Astrocyte of the spinal cord (primary cell): Measurements from ENCODE around the gene ZNF593.

ENCODE experiments used
- DNase-seq: peaks from one replicate; pipeline ENCODE4 v3.0.0; 2011; ENCODE audit warnings: low read depth, low spot score
- H3K4me3 ChIP-seq: 2 replicates; pipeline ENCODE4 v1.5.1; 2011; ENCODE audit warnings: low read depth, mild to moderate bottlenecking, low read length, moderate library complexity
- in situ Hi-C: cut with HindIII; loops from 2 replicates; pipeline ENCODE4 v1.10.0; 2017; ENCODE audit warnings: low sequenced_read_pairs
- TF ChIP-seq, protein P1 (sequence below): IDR thresholded peaks from 2 replicates; pipeline ENCODE4 v1.5.1; 2012; ENCODE audit warnings: low read depth, mild to moderate bottlenecking, low read length, inconsistent platforms

The ZNF593 gene

DNA sequence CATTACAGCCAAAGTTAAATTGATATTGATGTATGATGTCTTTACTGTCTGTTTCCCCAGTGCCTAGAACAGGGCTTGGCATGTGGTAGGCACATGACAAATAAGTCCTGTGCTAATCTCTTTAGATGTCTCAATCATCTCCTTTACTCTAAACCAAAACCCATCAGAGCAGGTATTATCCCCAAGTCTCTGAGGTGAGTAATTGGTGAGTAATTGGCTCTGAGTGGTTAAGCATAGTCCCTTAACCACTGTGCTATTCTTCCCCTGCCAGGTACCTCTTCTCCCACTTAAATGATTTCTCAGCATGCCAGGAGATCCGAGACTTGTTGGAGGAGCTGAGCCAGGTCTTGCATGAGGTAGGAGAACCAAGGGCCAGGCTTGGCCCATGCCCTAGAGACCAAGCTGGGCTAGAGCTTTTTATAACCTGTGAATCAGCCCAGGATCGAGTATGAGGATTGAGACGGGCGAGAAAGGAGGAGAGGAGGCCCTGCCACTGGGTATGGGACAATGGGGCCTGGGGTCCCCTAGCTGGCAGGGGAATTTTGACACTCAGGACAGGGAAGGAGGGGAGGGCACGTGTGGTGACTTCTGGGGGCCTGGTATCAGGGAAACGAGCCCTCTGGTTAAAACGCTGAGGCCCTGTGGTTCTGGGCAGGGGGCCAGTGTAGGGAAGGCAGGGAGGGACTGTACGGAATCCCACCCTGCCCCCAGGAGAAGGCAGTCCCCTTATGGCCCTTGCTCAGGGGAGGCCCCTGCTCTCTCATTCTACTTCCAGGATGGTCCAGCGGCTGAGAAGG, 12.1 kb downstream of the ZNF593 start:
- no peak for DNase-seq
- TF ChIP-seq, protein P1, sequence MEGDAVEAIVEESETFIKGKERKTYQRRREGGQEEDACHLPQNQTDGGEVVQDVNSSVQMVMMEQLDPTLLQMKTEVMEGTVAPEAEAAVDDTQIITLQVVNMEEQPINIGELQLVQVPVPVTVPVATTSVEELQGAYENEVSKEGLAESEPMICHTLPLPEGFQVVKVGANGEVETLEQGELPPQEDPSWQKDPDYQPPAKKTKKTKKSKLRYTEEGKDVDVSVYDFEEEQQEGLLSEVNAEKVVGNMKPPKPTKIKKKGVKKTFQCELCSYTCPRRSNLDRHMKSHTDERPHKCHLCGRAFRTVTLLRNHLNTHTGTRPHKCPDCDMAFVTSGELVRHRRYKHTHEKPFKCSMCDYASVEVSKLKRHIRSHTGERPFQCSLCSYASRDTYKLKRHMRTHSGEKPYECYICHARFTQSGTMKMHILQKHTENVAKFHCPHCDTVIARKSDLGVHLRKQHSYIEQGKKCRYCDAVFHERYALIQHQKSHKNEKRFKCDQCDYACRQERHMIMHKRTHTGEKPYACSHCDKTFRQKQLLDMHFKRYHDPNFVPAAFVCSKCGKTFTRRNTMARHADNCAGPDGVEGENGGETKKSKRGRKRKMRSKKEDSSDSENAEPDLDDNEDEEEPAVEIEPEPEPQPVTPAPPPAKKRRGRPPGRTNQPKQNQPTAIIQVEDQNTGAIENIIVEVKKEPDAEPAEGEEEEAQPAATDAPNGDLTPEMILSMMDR, result no peak
- H3K4me3 ChIP-seq, result no peak overlapping the region
- in situ Hi-C loops, result no loop called here

DNA sequence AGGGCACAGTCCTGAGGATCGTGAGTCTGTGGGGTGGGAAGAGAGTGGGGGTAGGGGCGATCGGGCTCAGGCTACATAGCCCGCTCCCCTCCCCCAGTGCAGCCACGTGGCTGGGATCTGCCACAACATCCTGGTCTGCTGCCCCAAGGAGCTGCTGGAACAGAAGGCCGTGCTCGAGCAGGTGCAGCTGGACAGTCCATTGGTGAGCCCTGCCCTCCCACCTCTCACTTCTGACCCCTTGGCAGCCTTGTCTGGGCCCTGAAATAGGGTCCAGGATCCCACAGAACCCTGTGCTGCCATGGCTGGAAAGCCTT, 12.6 kb downstream of the ZNF593 start:
- no peak overlapping the region for H3K4me3 ChIP-seq
- no peak for DNase-seq
- TF ChIP-seq, protein P1, result no peak
- in situ Hi-C loops, result no loop called here

GRCh38 chr1:26184086-26184485, 14.4 kb downstream of the ZNF593 start:
- in situ Hi-C loops, result no loop called here
- H3K4me3 ChIP-seq, result no peak overlapping the region

DNA sequence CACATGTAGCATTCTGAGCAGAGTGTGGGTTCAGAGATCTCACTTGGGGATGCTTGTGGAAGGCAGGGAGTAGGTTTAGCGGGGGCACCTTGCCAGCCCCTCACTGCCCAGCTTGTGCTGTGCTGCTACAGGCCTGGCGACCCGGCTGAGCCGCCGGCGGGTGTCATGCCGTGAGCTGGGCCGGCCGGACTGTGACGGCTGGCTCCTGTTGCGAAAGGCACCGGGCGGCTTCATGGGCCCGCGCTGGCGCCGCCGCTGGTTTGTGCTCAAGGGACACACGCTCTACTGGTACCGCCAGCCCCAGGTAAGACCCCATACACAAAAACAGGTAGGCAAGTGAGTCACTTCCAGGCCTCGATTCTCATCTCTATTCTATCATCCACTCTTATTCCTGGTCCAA, 15.2 kb downstream of the ZNF593 start:
- H3K4me3 ChIP-seq, result no peak overlapping the region
- in situ Hi-C loops, result no loop called here
- TF ChIP-seq, protein P1, result no peak
- DNase-seq, result no peak

More at GRCh38 chr1:26184086-26184485, 14.4 kb downstream of the ZNF593 start:
- TF ChIP-seq, protein P1, result no peak
- no peak for DNase-seq

DNA sequence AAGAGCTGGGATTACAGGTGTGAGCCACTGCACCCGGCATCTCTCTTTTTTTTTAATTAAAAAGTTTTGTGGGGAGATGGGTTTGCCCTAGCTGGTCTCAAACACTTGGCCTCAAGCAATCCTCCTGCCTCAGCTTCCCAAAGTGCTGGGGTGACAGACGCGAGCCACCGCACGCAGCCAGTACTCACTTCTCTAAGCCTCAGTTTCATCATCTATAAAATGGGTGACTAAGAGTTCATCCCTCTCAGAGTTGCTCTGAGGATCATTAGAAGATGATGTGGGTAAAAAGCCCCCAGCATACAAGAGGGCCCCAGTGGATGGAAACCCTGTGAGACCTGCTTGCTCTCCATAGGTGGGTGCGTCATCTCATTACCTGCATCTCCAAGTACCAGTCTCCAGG, 18.2 kb downstream of the ZNF593 start:
- TF ChIP-seq, protein P1, result no peak
- in situ Hi-C loops, result no loop called here
- no peak for DNase-seq
- no peak overlapping the region for H3K4me3 ChIP-seq

DNA sequence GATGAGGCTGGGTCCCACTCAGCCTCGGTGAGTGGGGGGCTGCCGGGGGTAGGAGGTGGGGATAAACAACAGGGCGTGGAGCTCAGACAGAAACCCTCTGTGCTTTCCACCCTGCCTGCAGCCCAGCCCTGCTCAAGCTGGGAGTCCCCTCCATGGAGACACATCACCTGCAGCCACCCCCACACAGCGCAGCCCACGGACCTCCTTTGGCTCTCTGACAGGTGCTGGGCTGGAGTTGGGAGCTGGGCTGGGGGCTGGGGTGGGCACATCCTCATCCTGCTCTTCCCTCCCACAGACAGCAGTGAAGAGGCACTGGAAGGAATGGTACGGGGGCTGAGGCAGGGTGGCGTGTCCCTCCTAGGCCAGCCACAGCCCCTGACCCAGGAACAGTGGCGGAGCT, 18.8 kb downstream of the ZNF593 start:
- no peak overlapping the region for H3K4me3 ChIP-seq
- DNase-seq, result no peak
- TF ChIP-seq, protein P1, result no peak
- in situ Hi-C loops, result no loop called here
